ENCODE data around the gene GJA1.

DNA sequence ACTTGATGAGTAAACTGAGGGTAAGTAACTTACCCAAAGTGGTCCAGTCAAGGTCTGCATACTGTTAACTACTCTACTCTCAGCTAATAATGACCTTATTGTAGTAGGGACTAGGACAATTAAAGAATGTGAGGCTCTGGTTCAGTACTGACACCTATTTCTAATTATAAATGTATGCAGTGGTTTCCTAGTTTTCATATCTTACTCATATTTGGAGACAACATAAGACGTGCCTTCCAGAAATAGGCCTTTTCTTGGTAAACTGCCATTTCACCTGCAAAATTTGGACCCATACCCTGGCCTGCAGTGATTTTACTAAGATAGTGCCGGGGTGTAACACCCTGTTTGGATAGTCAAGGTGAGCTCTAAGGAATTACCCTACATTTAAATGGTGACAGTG is 24.7 kb downstream of the GJA1 start:
- TF ChIP-seq, protein P1, sequence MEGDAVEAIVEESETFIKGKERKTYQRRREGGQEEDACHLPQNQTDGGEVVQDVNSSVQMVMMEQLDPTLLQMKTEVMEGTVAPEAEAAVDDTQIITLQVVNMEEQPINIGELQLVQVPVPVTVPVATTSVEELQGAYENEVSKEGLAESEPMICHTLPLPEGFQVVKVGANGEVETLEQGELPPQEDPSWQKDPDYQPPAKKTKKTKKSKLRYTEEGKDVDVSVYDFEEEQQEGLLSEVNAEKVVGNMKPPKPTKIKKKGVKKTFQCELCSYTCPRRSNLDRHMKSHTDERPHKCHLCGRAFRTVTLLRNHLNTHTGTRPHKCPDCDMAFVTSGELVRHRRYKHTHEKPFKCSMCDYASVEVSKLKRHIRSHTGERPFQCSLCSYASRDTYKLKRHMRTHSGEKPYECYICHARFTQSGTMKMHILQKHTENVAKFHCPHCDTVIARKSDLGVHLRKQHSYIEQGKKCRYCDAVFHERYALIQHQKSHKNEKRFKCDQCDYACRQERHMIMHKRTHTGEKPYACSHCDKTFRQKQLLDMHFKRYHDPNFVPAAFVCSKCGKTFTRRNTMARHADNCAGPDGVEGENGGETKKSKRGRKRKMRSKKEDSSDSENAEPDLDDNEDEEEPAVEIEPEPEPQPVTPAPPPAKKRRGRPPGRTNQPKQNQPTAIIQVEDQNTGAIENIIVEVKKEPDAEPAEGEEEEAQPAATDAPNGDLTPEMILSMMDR (IDR thresholded peaks at IDR 0.05), result no peak
- TF ChIP-seq POLR2A (IDR thresholded peaks at IDR 0.05), result no peak

All from adrenal gland (tissue), 5 donors.